NOMO-1 treated with DMSO at 0.1 percent for 48 hours (cell line): Measurements from ENCODE around the gene OR56B4.
"Not testable (repeated sequence)": the region's sequence is repeated elsewhere in the genome, so short reads cannot be mapped to it uniquely, and the experiment has no call there.

ENCODE experiments used
- DNase-seq: peaks from one replicate; lab custom pipeline; 2025; ENCODE audit not compliant: unreplicated experiment; lab: John Stamatoyannopoulos, UW

Gene OR56B4

DNA sequence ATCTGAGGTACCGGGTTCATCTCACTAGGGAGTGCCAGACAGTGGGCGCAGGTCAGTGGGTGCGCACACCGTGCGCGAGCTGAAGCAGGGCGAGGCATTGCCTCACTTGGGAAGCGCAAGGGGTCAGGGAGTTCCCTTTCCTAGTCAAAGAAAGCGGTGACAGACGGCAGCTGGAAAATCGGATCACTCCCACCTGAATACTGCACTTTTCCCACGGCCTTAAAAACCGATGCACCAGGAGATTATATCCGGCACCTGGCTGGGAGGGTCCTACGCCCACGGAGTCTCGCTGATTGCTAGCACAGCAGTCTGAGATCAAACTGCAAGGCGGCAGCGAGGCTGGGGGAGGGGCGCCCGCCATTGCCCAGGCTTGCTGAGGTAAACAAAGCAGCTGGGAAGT is 36.3 kb downstream of the OR56B4 start:
- not testable (repeated sequence) for DNase-seq

DNA sequence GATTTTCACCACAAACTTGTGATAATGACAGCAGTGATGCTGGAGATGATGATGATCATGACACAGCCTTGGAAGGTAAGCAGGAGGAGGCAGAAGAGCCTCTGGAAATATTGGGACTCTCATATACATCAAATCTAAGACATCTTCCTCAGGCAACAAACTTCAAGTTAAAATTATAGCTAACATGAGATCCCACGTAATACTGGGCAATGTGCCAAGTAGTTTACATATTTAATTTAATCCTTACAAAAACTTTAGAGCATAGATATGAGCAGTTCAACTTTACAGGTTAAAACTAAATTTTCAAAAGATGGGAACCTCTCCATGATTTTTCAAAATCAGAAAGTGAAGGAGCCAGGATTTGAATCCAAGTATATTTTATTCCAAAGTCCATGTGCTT is 43.6 kb downstream of the OR56B4 start:
- DNase-seq, result no peak

DNA sequence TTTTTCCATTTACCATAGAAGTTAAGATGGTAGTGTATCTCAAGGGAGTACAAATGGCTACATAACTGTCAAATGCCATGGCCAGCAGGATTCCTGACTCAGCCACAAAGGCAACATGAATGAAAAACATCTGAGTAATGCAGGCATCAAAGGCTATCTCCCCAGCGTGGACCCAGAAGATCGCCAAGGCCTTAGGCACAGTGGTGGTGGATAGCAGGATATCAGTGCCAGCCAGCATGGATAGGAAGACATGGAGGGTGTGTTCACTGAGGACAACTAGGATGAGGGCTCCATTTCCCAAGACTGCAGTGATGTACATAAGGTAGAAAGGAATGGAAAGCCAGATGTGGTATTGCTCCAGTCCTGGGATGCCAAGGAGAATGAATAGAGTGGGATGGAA is 44.6 kb downstream of the OR56B4 start:
- no peak for DNase-seq

DNA sequence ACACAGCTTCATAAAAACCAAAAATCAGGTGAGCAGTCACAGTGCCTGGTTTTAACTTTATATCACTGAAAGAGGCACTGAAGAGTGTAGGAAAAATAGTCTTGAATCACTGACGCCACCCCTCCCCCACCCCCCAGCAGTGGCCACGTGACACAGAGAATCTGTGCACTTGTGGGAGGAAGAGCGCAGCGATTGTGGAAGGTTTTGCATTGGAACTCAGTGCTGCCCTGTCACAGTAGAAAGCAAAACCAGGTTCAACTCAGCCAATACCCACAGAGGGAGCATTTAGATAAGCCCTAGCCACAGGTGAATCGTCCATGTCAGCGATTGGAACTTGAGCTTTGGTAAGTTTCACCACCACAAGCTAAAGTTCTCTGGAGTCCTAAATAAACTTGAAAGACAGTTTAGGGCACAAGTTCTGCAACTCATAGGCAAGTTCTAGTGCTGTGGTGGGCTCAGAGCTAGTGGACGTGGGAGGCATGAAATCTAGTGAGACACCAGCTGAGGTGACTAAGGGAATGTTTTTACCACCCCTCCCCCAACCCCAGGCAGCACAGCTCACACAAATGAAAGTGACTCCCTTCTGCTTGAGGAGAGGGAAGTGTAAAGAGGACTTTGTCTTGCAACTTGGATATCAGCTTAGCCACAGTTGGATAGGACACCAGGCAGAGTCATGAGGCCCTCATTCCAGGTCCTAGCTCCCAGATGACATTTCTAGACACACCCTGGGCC is 49.3 kb downstream of the OR56B4 start:
- peak; percentile 47 for DNase-seq
